ENCODE data around the gene HS3ST2.
"Not testable (repeated sequence)": the region's sequence is repeated elsewhere in the genome, so short reads cannot be mapped to it uniquely, and the experiment has no call there.

Gene HS3ST2

GRCh38 chr16:22814711-22815105 is 746 bp downstream of the HS3ST2 start:
- DNase-seq = no peak

GRCh38 chr16:22815863-22816262 is 1.9 kb downstream of the HS3ST2 start:
- DNase-seq = no peak

- DNase-seq = no peak
Observed at GRCh38 chr16:22816475-22816874, 2.5 kb downstream of the HS3ST2 start.

- DNase-seq = not testable (repeated sequence)
Observed at GRCh38 chr16:22818736-22819135, 4.8 kb downstream of the HS3ST2 start.

GRCh38 chr16:22838681-22839080 is 24.7 kb downstream of the HS3ST2 start:
- no peak for DNase-seq

GRCh38 chr16:22842031-22842430 is 28.1 kb downstream of the HS3ST2 start:
- DNase-seq = not testable (repeated sequence)

- DNase-seq = no peak
Observed at GRCh38 chr16:22843122-22843521, 29.2 kb downstream of the HS3ST2 start.

GRCh38 chr16:22843856-22844255 is 29.9 kb downstream of the HS3ST2 start:
- DNase-seq = no peak

GRCh38 chr16:22844416-22844815 is 30.5 kb downstream of the HS3ST2 start:
- no peak for DNase-seq

- no peak for DNase-seq
Observed at GRCh38 chr16:22847100-22847499, 33.1 kb downstream of the HS3ST2 start.

GRCh38 chr16:22847690-22848089 is 33.7 kb downstream of the HS3ST2 start:
- no peak for DNase-seq

GRCh38 chr16:22848451-22848850 is 34.5 kb downstream of the HS3ST2 start:
- no peak for DNase-seq

- no peak for DNase-seq
Observed at GRCh38 chr16:22849517-22849916, 35.6 kb downstream of the HS3ST2 start.

- DNase-seq = no peak
Observed at GRCh38 chr16:22855231-22855630, 41.3 kb downstream of the HS3ST2 start.

GRCh38 chr16:22857296-22858025 is 43.5 kb downstream of the HS3ST2 start:
- no peak for DNase-seq

GRCh38 chr16:22859925-22860324 is 46.0 kb downstream of the HS3ST2 start:
- no peak for DNase-seq

- DNase-seq = no peak
Observed at GRCh38 chr16:22861580-22861979, 47.6 kb downstream of the HS3ST2 start.

GRCh38 chr16:22862046-22862445 is 48.1 kb downstream of the HS3ST2 start:
- DNase-seq = no peak

- no peak for DNase-seq
Observed at GRCh38 chr16:22864375-22864774, 50.4 kb downstream of the HS3ST2 start.

GRCh38 chr16:22868593-22869224 is 54.7 kb downstream of the HS3ST2 start:
- DNase-seq = no peak

- no peak for DNase-seq
Observed at GRCh38 chr16:22871861-22872260, 57.9 kb downstream of the HS3ST2 start.

GRCh38 chr16:22874394-22874793 is 60.4 kb downstream of the HS3ST2 start:
- DNase-seq = no peak

GRCh38 chr16:22878955-22879354 is 65.0 kb downstream of the HS3ST2 start:
- DNase-seq = no peak

- no peak for DNase-seq
Observed at GRCh38 chr16:22879466-22879865, 65.5 kb downstream of the HS3ST2 start.

- DNase-seq = no peak
Observed at GRCh38 chr16:22882981-22883380, 69.0 kb downstream of the HS3ST2 start.
